Mammary epithelial cell (primary cell): ENCODE results near the gene ERCC4.

Experiments
- EZH2 ChIP-seq: IDR thresholded peaks from 2 replicates; pipeline ENCODE4 v1.6.1; 2012; ENCODE audit warnings: low read length, inconsistent platforms, borderline replicate concordance
- TF ChIP-seq, protein P1 (sequence below), 2 donors: IDR thresholded peaks in 1 of 2; conservative IDR thresholded peaks in 1 of 2; 2 replicates each; pipeline ENCODE4 v1.5.1; 2011 to 2012; ENCODE audit warnings: inconsistent platforms in 2 of 2, low read length in 2 of 2, mild to moderate bottlenecking in 2 of 2, control low read depth in 1 of 2, low read depth in 1 of 2; ENCODE audit not compliant: insufficient read depth in 1 of 2; ENCODE audit errors: extremely low read depth in 1 of 2

DNA sequence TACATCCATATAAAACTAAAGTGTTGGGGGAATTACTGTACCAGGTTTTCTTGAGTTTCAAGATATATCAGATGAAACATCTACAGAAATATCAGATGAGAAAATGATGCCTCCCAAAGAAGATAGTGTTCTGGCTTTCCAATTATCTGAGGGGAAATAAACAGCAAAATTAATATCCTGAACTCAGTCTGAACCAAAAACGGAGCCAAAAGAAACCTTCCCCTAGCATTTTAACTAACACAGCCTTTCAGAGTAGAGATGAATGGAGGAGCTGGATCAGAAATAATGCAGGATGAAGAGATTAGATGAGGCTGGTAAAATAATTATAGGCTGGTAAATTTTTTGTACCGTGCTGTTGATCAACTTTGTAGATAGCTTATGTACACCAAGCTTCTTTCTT, 16.2 kb downstream of the ERCC4 start:
- TF ChIP-seq, protein P1, sequence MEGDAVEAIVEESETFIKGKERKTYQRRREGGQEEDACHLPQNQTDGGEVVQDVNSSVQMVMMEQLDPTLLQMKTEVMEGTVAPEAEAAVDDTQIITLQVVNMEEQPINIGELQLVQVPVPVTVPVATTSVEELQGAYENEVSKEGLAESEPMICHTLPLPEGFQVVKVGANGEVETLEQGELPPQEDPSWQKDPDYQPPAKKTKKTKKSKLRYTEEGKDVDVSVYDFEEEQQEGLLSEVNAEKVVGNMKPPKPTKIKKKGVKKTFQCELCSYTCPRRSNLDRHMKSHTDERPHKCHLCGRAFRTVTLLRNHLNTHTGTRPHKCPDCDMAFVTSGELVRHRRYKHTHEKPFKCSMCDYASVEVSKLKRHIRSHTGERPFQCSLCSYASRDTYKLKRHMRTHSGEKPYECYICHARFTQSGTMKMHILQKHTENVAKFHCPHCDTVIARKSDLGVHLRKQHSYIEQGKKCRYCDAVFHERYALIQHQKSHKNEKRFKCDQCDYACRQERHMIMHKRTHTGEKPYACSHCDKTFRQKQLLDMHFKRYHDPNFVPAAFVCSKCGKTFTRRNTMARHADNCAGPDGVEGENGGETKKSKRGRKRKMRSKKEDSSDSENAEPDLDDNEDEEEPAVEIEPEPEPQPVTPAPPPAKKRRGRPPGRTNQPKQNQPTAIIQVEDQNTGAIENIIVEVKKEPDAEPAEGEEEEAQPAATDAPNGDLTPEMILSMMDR (conservative IDR thresholded peaks at IDR 0.05 in 1 of 2, IDR thresholded peaks at IDR 0.05 in 1 of 2; ENCODE audit: extremely low read depth in 1 of 2, insufficient read depth in 1 of 2, low read depth in 1 of 2, low read length in 2 of 2): no peak
- TF ChIP-seq EZH2: no peak
